GM12878 (cell line): Measurements from ENCODE around the gene EHD1. TPM values are rescaled to one million over a fixed set of nuclear protein-coding genes. Genes with fewer than 3 reads are reported as not detected.

Experiments
- ATAC-seq: fragments of 200-7000 bp; cut with Tn5 transposase; 3 replicates; pipeline ENCODE4 v1.9.1; 2020; ENCODE audit warnings: mild to moderate bottlenecking, moderate library complexity
- BruUV-seq: library from RNA; stranded (reverse); fragments of 400-500 nt; replicated peaks from 2 replicates; lab custom pipeline; 2021; lab: Mats Ljungman, UMichigan
- CTCF ChIA-PET: fragments of 300-600 bp; sonication (Branson Sonifier 250); formaldehyde crosslinking; extraction: SDS; loops from one replicate; lab custom pipeline; 2021; ENCODE audit warnings: inconsistent platforms; lab: Yijun Ruan, JAX
- POLR2A ChIA-PET: fragments of 350-600 bp; formaldehyde crosslinking; extraction: SDS; loops from one replicate; lab custom pipeline; 2021; ENCODE audit warnings: inconsistent platforms; lab: Charles Lee
- RAD21 ChIA-PET: fragments of 300-600 bp; sonication (Branson Sonifier 250); formaldehyde crosslinking; loops from one replicate; lab custom pipeline; 2023; ENCODE audit warnings: antibody characterized with exemption; ENCODE audit not compliant: unreplicated experiment; lab: Charles Lee
- SMC1A ChIA-PET: fragments of 300-600 bp; sonication (Branson Sonifier 250); formaldehyde crosslinking; loops from one replicate; lab custom pipeline; 2023; ENCODE audit not compliant: unreplicated experiment, uncharacterized antibody; lab: Charles Lee
- DNase-seq: peaks from one replicate; pipeline ENCODE4 v3.0.0-alpha.2; 2011; ENCODE audit warnings: low read depth, low spot score
- FAIRE-seq: peaks from 3 replicates; lab custom pipeline; 2011; peaks lifted over from hg19 to GRCh38; lab: Jason Lieb, UNC
- H2AFZ ChIP-seq: 2 replicates; pipeline ENCODE4 v1.6.0; 2011; ENCODE audit warnings: low read depth, low read length, control low read depth; ENCODE audit not compliant: control insufficient read depth
- H3K27ac ChIP-seq: 2 replicates; pipeline ENCODE4 v1.5.1; 2011; ENCODE audit warnings: control low read depth; ENCODE audit not compliant: control insufficient read depth, insufficient read depth
- H3K27me3 ChIP-seq, 2 experiments: replicated peaks in 1 of 2; 2 replicates each; pipeline versions ENCODE4 v1.6.0 to v1.6.1; 2011; ENCODE audit warnings: low read length in 1 of 2; ENCODE audit not compliant: control insufficient read depth in 2 of 2, insufficient read depth in 2 of 2
- H3K36me3 ChIP-seq, 2 experiments: 2 replicates each; pipeline ENCODE4 v1.5.1; 2011; ENCODE audit warnings: low read length in 1 of 2; ENCODE audit not compliant: control insufficient read depth in 2 of 2, insufficient read depth in 2 of 2
- H3K4me1 ChIP-seq: 2 replicates; pipeline ENCODE4 v1.6.1; 2011; ENCODE audit warnings: mild to moderate bottlenecking, low read length, moderate library complexity, mixed read lengths; ENCODE audit not compliant: control insufficient read depth, insufficient read depth
- H3K4me2 ChIP-seq: 2 replicates; pipeline ENCODE4 v1.6.0; 2011; ENCODE audit warnings: control low read depth; ENCODE audit not compliant: control insufficient read depth, insufficient read depth
- H3K4me3 ChIP-seq: fragments of 200-600 bp; sonication (generic); 2 replicates; pipeline ENCODE4 v1.5.1; 2016
- H3K79me2 ChIP-seq: 2 replicates; pipeline ENCODE4 v1.6.0; 2011; ENCODE audit warnings: low read length; ENCODE audit not compliant: control insufficient read depth, insufficient read depth
- H3K9ac ChIP-seq: 2 replicates; pipeline ENCODE4 v1.8.0; 2011; ENCODE audit warnings: low read length, control low read depth, mixed read lengths; ENCODE audit not compliant: control insufficient read depth, insufficient read depth
- H3K9me3 ChIP-seq: replicated peaks from 3 replicates; pipeline ENCODE4 v1.5.1; 2011; ENCODE audit warnings: mild to moderate bottlenecking, low read length; ENCODE audit not compliant: control insufficient read depth, insufficient read depth
- H4K20me1 ChIP-seq: 2 replicates; pipeline ENCODE4 v1.6.0; 2011; ENCODE audit not compliant: control insufficient read depth, insufficient read depth
- BHLHE40 ChIP-seq, 2 experiments: fragments of 450-650 bp in 1 of 2; IDR thresholded peaks; 2 replicates each; pipeline ENCODE4 v1.6.1; 2011 to 2017; ENCODE audit warnings: low read depth in 2 of 2, borderline replicate concordance in 1 of 2, improper control_type of control experiment in 1 of 2, low read length in 1 of 2, mild to moderate bottlenecking in 1 of 2
- CHD2 ChIP-seq: IDR thresholded peaks from 2 replicates; pipeline ENCODE4 v1.6.1; 2011; ENCODE audit warnings: low read depth, low read length, improper control_type of control experiment, borderline replicate concordance
- ESRRA ChIP-seq: IDR thresholded peaks from 2 replicates; pipeline ENCODE4 v1.6.1; 2012; ENCODE audit warnings: mild to moderate bottlenecking, low read length, improper control_type of control experiment
- ETV6 ChIP-seq, 2 experiments: fragments of 450-650 bp in 1 of 2; IDR thresholded peaks in 1 of 2; conservative IDR thresholded peaks in 1 of 2; 2 replicates each; pipeline ENCODE4 v1.6.1; 2014; ENCODE audit warnings: antibody characterized with exemption in 1 of 2, borderline replicate concordance in 1 of 2, low read depth in 1 of 2, mild to moderate bottlenecking in 1 of 2, moderate library complexity in 1 of 2
- HDAC2 ChIP-seq: fragments of 200-600 bp; sonication (generic); IDR thresholded peaks from 2 replicates; pipeline ENCODE4 v1.6.1; 2017
- JUNB ChIP-seq: IDR thresholded peaks from 2 replicates; pipeline ENCODE4 v1.6.1; 2016; ENCODE audit warnings: antibody characterized with exemption, mild to moderate bottlenecking
- MEF2A ChIP-seq: IDR thresholded peaks from 2 replicates; pipeline ENCODE4 v1.6.1; 2011; ENCODE audit warnings: low read depth, mild to moderate bottlenecking, low read length, moderate library complexity; ENCODE audit not compliant: insufficient read depth
- TBL1XR1 ChIP-seq: IDR thresholded peaks from 2 replicates; pipeline ENCODE4 v1.6.1; 2012; ENCODE audit warnings: low read depth, low read length, improper control_type of control experiment
- TCF12 ChIP-seq: IDR thresholded peaks from 2 replicates; pipeline ENCODE4 v1.6.1; 2011; ENCODE audit warnings: low read depth, mild to moderate bottlenecking, low read length
- WGBS: methylation state at CpG from one replicate; pipeline ENCODE4 v1.1.6; 2016; ENCODE audit warnings: low lambda C conversion rate; ENCODE audit not compliant: insufficient replicate concordance, insufficient coverage; ENCODE audit errors: missing lambda C conversion rate; 5-methylcytosine and 5-hydroxymethylcytosine counted together
- in situ Hi-C: fragments of 300-500 bp; cut with MboI; formaldehyde crosslinking; loops from 9 replicates; pipeline ENCODE4 v1.14.3; 2018; ENCODE audit warnings: mixed read lengths
- intact Hi-C: fragments of 100-400 bp; cut with micrococcal nuclease; formaldehyde crosslinking; loops from one replicate; pipeline ENCODE4 v1.14.2; 2022; ENCODE audit not compliant: unreplicated experiment
- polyA plus RNA-seq, 11 experiments: library from polyadenylated mRNA; depleted of rRNA in 4 of 11; unstranded in 6 of 11; stranded (reverse) in 5 of 11; fragments of >200 nt; fragmentation: Nextera tagmentation in 4 of 11; fragmentation: Illumina TruSeq in 1 of 11; extraction: Ambion mirVana in 4 of 11; extraction: Trizol in 1 of 11; gene quantifications; 1 replicate in 1 of 11; 2 replicates in 10 of 11; pipeline versions ENCODE4 v1.2.1 to v1.2.3, GENCODE V29; 2011 to 2016; ENCODE audit warnings: inconsistent platforms in 2 of 11, missing spikeins in 2 of 11, low read depth in 1 of 11
- total RNA-seq, 4 experiments: library from RNA; depleted of rRNA in 3 of 4; stranded (reverse); fragments of >200 nt in 3 of 4; fragmentation: Illumina TruSeq in 1 of 4; extraction: Trizol in 1 of 4; gene quantifications; 2 replicates each; pipeline versions ENCODE4 v1.2.1 to v1.2.3, GENCODE V29; 2013 to 2021
- TF ChIP-seq, protein P1 (sequence below): fragments of 450-650 bp; IDR thresholded peaks from 2 replicates; pipeline ENCODE4 v1.6.1; 2017; ENCODE audit warnings: mild to moderate bottlenecking
- TF ChIP-seq, protein P2 (sequence below): fragments of 450-650 bp; IDR thresholded peaks from 2 replicates; pipeline ENCODE4 v1.6.1; 2018; ENCODE audit warnings: borderline replicate concordance, mild to moderate bottlenecking; ENCODE audit not compliant: partially characterized antibody
- TF ChIP-seq, protein P3 (sequence below): fragments of 450-650 bp; IDR thresholded peaks from 2 replicates; pipeline ENCODE4 v1.6.1; 2016; ENCODE audit warnings: mild to moderate bottlenecking

EHD1 gene
- total and polyA plus RNA-seq, 10 of the 15 experiments (the other 5 are each of a cell fraction or from before 2014, with no cell fraction given): 1.0 to 165 (median 66.5) TPM

DNA sequence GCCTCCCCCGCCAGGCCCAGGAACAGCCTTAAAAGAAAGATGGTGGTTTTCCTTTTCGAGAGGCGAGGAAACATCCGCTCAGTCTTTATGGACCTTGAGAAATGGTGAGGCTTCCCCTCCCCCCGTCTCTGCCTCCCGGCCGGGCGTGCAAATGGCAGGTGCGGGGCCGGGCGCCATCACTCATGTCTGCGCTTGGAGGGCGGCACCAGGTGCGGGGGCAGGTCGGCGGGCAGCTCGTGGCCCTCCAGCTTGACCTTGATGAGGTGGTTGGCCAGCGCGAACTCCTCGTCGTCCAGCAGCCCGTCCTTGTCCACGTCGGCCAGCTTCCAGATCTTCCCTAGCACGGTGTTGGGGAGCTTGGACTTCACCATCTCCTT is 24.3 kb downstream of the EHD1 start:
- CTCF ChIA-PET: interaction anchor here (14.5 to 28.8 kb wide), 2 partner anchors 9 to 32 kb away, joined by 374 to 1208 read pairs; partner anchors contain the start of gene EHD1
- no peaks in the 10 kb centered on the region for H3K27me3 ChIP-seq
- 94% methylated on average over 18 of the region's 25 CpGs for WGBS
- no peaks in the 10 kb centered on the region for H4K20me1 ChIP-seq
- peaks cover 24 to 51% of the 10 kb centered on the region in 2 experiments for H3K36me3 ChIP-seq
- no peak overlapping the region for H3K4me3 ChIP-seq
- no TSS peak for BruUV-seq
- H3K4me2 ChIP-seq: peak overlapping the region; percentile 40
- SMC1A ChIA-PET: interaction anchor here (9.6 to 12.7 kb wide), 2 partner anchors 9 to 23 kb away, joined by 227 to 306 read pairs; partner anchors contain the start of gene EHD1
- no peak for ATAC-seq
- no peak overlapping the region for H3K9ac ChIP-seq
- in situ Hi-C loops (no loop called here), intact Hi-C loops (no loop called here)
- no peaks in the 10 kb centered on the region for H3K9me3 ChIP-seq
- POLR2A ChIA-PET: interaction anchor here (1.3 to 24.3 kb wide), 3 partner anchors 10 to 409 kb away, joined by 3 to 620 read pairs (median 232); partner anchors contain the start of gene EHD1
- peaks cover 40% of the 10 kb centered on the region for H3K79me2 ChIP-seq
- no peak for DNase-seq
- no peak for FAIRE-seq
- no peak overlapping the region for H2AFZ ChIP-seq
- H3K4me1 ChIP-seq: peaks cover 96% of the 10 kb centered on the region
- peak overlapping the region; percentile 97; the same call in 1 of the 2 replicates for H3K27ac ChIP-seq
- RAD21 ChIA-PET: interaction anchor here (1.1 to 12.9 kb wide), 3 partner anchors 10 to 41 kb away, joined by 3 to 316 read pairs (median 217); partner anchors contain the start of gene EHD1
- TF ChIP-seq, protein P1, sequence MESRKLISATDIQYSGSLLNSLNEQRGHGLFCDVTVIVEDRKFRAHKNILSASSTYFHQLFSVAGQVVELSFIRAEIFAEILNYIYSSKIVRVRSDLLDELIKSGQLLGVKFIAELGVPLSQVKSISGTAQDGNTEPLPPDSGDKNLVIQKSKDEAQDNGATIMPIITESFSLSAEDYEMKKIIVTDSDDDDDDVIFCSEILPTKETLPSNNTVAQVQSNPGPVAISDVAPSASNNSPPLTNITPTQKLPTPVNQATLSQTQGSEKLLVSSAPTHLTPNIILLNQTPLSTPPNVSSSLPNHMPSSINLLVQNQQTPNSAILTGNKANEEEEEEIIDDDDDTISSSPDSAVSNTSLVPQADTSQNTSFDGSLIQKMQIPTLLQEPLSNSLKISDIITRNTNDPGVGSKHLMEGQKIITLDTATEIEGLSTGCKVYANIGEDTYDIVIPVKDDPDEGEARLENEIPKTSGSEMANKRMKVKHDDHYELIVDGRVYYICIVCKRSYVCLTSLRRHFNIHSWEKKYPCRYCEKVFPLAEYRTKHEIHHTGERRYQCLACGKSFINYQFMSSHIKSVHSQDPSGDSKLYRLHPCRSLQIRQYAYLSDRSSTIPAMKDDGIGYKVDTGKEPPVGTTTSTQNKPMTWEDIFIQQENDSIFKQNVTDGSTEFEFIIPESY: no peak
- TF ChIP-seq, protein P2, sequence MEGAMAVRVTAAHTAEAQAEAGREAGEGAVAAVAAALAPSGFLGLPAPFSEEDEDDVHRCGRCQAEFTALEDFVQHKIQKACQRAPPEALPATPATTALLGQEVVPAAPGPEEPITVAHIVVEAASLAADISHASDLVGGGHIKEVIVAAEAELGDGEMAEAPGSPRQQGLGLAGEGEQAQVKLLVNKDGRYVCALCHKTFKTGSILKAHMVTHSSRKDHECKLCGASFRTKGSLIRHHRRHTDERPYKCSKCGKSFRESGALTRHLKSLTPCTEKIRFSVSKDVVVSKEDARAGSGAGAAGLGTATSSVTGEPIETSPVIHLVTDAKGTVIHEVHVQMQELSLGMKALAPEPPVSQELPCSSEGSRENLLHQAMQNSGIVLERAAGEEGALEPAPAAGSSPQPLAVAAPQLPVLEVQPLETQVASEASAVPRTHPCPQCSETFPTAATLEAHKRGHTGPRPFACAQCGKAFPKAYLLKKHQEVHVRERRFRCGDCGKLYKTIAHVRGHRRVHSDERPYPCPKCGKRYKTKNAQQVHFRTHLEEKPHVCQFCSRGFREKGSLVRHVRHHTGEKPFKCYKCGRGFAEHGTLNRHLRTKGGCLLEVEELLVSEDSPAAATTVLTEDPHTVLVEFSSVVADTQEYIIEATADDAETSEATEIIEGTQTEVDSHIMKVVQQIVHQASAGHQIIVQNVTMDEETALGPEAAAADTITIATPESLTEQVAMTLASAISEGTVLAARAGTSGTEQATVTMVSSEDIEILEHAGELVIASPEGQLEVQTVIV: no peak
- TF ChIP-seq BHLHE40 (IDR thresholded peaks at IDR 0.05; ENCODE audit: borderline replicate concordance in 1 of 2, low read depth in 2 of 2, low read length in 1 of 2) (no peak), ESRRA (no peak), HDAC2 (no peak), ETV6 (conservative IDR thresholded peaks at IDR 0.05 in 1 of 2, IDR thresholded peaks at IDR 0.05 in 1 of 2; ENCODE audit: borderline replicate concordance in 1 of 2, low read depth in 1 of 2) (no peak), TCF12 (no peak), JUNB (no peak), TBL1XR1 (no peak), CHD2 (no peak), MEF2A (no peak)
- TF ChIP-seq, protein P3, sequence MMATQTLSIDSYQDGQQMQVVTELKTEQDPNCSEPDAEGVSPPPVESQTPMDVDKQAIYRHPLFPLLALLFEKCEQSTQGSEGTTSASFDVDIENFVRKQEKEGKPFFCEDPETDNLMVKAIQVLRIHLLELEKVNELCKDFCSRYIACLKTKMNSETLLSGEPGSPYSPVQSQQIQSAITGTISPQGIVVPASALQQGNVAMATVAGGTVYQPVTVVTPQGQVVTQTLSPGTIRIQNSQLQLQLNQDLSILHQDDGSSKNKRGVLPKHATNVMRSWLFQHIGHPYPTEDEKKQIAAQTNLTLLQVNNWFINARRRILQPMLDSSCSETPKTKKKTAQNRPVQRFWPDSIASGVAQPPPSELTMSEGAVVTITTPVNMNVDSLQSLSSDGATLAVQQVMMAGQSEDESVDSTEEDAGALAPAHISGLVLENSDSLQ: no peak
